HUDEP-2 (cell line): ENCODE data around the gene NAALADL2.
"Not testable (repeated sequence)": the region's sequence is repeated elsewhere in the genome, so short reads cannot be mapped to it uniquely, and the experiment has no call there.

Experiments used
- DNase-seq, 76 experiments: peaks; one replicate each; lab custom pipeline; 2025; ENCODE audit not compliant: unreplicated experiment in 76 of 76; lab: John Stamatoyannopoulos, UW

NAALADL2 gene

DNA sequence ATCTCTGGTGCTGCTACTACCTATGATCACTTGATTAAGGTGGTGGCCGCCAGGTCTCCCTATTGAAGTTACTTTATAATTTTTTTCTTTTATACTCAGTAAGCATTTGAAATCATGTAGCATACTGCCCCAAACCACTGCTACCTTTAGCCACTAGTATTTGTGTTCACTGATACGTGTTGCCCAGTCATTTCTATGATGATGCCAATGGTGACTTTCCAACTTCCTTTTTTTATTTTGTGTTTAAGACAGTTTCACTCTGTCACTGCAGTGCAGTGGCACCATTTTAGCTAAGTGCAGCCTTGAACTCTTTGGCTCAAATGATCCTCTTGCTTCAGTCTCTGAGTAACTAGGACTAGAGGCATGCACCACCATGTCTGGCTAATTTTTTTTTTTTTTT is 598.2 kb downstream of the NAALADL2 start:
- DNase-seq: no peak

DNA sequence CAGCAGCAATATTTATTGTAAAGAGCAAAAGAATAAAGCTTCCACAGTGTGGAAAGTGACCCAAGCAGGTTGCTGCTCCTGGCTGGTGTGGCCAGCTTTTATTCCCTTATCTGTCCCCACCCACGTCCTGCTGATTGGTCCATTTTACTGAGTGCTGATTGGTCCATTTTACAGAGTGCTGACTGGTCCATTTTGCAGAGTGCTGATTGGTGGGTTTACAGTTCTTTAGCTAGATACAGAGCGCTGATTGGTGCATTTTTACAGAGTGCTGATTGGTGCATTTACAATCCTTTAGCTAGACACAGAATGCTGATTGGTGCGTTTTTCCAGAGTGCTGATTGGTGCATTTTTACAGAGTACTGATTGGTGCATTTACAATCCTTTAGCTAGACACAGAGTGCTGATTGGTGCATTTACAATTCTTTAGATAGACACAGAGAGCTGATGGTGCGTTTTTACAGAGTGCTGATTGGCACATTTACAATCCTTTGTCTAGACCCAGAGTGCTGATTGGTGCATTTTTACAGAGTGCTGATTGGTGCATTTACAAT is 601.8 kb downstream of the NAALADL2 start:
- not testable (repeated sequence) for DNase-seq

DNA sequence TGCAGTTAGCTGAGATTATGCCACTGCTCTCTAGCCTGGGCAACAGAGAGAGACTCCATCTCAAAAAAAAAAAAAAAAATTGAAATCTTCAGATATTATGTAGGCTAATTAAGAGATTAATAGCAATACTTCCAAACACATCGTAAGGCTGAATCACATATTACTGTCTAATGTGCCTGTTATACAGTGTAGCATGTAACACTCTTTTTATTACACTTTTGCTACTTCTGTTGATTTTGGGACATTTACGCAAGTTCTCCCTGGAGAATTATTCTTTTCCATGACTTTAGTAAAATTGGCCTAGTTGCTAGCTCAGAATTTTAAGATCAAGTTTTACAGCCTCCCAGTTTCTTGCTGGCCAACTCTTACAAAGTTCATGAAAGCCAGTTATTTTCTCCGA is 605.2 kb downstream of the NAALADL2 start:
- no peak for DNase-seq

DNA sequence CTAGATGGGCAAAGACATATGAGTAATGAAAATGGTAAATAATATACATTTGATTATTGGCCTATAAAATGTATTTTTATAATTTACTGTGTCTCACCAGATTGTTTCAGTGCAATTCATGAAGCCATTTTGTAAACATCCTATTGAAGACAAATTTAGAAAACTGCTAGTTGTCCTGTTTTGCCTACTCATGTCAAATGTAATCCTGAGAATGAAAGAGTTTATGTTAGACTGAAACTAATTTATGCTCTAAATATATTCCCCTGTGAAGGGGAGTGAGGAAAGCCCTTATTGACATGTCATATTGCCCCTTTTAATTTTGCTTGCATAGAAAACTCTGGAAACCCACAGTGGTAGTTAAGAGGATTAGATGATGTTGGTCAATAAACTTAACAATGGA is 610.0 kb downstream of the NAALADL2 start:
- no peak for DNase-seq

DNA sequence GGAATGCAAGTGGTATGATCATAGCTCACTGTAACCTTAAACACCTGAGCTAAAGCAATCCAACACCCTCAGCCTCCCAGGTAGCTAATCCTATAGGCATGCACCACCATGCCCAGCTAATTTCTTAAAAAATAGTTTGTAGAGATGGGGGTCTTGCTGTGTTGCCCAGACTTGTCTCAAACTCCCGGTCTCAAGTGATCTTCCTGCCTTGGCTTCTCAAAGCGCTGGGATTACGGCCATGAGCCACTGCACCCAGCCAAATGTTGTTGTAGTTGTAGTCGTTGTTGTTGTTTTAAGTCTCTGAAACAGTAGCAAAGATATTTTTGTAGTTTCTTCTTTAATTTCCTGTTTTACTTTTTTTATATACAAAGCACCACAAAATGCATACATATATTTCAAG is 616.6 kb downstream of the NAALADL2 start:
- no peak for DNase-seq

DNA sequence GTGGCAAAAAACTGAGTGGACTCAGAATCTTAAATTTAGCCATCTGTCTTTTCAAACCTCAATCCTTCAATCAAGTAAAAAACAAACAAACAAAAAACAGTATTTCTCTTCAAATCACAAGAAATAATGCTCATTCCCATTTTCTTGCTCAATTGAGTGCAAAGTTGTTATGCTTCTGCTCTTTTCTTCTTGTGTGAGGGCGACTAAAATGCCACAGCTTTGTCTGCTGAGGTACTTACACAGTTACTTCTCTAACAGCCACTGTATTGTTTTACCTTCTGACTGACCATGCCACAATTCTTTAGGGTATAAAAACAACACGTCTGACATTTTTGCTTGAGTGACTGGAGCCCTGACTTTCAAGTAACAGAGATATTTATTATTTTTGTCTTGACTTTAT is 617.4 kb downstream of the NAALADL2 start:
- no peak for DNase-seq

DNA sequence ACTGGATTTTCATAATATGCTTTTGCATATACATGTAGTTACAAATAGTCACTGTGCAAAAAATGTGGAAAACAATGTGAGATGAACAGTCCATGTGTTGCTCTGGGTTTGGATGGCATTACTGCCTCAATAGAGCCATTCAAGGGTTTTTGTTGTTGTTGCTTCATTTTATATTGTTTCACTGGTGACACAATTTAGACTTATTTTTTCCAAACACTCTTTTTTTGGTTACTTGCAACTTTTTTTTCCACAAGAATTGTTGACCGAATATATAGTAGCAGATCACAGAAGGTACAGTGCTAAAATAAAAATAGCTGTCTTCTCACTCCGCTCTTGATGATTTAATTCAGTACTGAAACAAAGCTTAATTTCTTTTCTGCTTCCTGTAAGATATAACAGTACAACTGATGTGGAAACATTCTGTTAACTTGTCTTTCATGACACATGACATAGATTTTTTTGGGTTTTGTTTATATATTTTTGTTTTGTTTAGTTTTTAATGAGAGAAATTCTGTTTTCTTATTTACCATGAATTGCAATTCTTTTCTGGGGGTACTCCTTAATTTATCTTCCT is 618.6 kb downstream of the NAALADL2 start:
- no peak for DNase-seq

DNA sequence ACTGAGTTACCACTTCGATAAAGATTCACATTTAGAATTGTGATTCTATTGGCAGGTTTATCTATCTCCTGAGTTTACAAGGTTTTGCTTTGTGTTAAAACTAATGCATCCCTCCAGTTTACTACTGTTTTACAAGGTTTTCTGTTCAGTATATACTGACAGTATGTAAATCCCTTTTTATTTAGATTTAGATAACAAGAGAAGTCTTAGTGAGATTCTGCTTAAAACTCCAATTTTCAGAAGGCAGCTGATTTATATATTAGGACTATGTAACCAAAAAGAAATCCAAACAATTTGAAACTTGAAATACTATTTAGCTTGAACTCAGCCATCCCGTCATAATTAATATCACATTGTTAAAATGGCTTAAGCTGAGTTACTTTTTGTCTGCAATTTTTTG is 619.2 kb downstream of the NAALADL2 start:
- no peak for DNase-seq

DNA sequence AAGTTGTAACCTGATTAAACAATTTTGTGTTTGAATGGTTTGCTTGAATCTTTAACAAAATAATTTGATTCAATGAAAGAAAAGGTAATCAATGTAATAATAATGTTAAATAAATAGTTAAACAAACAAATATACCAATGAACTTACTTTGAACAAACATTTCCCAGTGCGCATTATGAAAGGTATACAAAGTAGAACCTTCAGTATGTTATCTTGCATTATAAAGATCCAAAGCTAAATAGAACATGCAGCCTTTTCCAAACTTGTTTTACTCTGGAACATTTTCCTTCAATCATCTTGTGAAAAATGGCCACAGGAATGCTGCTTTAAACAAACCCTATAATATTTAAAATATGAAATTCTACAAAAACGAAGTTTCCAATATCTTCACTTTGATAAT is 620.0 kb downstream of the NAALADL2 start:
- DNase-seq: no peak

DNA sequence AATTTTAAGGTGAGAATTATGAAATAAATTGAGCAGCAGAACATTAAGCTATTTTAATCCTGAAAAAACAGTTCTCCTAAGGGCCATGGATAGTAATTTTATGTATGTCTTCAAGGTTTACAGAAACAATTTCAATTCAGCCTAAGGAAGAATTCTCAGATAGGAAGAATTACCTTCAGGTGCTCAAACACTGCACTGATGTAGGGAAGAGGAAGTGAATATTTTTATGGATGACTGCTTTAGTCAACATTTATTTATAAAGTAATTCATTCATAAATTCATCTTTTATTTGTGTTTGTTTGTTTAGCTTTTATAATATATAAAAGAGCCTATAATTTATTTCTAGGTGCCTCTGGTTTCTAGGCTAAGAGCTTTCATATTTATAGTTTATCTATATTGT is 620.7 kb downstream of the NAALADL2 start:
- no peak for DNase-seq

DNA sequence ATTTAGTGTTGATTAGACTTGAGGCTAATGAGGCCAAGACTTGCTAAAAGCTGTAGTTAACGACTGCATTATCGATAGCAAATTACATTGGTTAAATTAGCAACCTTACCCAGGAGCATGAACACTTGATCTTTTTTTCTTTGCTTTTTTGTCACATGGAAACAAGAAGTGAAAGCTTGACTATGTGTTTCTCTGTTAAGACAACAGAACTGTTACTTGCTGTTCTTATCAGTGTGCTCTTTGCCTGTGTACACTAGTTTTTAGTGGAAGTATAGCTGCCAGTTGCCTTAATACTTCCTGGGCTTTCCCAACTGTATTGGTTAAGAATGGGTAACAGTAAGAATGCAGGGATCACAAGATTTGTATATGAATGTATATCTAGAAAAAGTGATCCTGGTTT is 625.5 kb downstream of the NAALADL2 start:
- DNase-seq: no peak

DNA sequence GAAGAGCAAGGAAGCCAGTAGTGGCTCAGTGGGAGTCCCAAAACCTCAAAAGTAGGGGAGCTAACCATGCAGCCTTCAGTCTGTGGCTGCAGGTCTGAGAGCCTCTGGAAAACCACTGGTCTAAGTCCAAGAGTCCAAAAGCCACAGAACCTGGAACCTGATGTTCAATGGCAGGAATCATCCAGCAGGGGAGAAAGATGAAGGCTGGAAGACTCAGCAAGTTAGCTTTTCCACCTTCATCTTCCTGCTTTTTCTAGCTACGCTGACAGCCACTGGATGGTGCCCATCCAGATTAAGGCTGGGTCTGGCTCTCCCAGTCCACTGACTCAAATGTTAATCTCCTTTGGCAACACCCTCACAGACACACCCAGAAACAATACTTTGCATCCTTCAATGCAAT is 626.3 kb downstream of the NAALADL2 start:
- no peak for DNase-seq

DNA sequence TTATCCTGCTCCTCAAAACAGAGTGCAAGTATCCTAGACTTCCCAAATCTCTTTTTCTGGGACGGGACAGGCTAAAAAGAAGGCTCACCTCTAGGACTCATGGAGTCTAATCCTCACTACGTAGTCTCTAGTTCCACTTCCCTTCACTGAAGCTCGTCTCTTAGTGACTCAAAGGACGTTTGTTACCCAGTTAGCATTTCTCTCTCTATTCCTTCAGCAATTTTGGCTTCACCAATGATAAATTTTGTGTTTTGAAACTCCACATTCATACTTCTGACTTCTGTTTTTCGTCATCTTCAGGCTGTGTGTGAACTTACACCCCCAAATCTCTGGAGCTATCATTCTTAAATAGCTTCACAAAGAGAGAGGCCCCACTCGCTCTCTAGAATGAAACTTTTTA is 627.1 kb downstream of the NAALADL2 start:
- DNase-seq: no peak

DNA sequence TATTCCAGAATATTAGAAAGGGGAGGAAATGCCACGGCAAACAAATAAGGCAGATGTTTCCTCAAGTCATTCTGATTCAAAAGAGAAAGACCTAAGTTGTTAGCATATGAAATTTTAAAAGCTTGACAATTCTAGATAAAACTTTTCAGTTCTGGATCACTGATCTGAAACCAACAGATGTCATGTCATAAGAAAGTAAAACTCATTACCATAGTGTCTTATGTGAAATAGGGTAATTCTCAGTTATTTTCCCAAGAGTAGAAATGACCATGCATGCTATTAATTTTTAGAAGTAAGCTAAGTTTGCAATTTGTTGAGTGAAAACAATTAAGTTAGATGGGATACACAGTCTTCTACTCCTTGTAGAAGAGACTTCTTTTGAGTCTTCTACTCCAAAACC is 630.3 kb downstream of the NAALADL2 start:
- DNase-seq: no peak

DNA sequence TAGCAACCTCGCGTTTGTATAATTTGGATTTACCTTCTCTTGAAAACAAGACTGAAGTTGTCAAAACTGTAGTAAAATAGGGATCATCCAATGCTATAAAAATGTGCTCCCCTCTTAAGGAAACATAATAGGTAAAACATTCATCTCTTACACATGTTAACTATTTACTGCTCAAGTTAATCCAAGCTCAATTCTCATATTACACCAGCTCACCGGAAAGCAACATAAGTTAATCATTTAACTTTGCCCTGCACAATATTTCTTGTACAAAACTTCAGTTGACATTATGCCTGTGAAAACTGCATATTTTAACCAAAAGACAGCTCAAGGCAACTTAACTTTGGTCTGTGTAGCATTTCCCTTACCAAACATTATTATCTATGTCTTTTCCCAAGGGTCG is 634.2 kb downstream of the NAALADL2 start:
- no peak for DNase-seq

DNA sequence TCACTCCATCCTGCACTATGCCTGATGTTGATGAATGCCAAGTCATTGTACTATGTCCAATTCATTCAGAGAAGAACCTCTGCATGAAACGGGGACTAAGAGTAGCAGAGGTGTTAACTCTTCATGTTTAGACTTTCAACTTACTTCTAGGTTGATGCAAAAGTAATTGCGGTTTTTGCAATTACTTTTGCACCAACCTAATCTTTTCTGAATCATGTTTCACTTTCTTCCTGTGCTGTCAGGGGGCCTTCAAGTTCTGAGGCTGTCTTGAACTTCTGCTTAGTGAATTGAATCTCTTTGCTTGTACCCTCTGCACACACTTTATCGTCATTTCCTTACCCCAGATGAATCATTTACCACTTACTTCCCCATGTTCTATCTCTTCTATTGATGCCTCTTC is 636.2 kb downstream of the NAALADL2 start:
- no peak for DNase-seq

DNA sequence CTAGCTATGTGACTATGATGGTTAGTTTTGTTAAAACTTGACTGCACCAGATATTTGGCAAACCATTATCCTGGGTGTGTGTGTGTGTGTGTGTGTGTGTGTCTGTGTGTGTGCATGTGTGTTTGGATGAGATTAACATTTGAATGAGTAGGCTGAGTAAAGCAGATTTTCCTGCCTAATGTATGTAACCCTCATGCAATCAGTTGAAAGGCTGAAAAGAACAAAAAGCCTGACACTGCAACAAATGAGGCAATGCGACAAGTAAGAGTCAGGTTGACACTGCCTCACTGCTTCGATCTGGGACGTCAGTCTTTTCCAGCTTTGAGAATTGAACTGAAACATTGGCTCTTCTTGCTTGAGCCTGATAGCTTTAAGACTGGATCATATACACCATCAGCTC is 643.0 kb downstream of the NAALADL2 start:
- DNase-seq: no peak

DNA sequence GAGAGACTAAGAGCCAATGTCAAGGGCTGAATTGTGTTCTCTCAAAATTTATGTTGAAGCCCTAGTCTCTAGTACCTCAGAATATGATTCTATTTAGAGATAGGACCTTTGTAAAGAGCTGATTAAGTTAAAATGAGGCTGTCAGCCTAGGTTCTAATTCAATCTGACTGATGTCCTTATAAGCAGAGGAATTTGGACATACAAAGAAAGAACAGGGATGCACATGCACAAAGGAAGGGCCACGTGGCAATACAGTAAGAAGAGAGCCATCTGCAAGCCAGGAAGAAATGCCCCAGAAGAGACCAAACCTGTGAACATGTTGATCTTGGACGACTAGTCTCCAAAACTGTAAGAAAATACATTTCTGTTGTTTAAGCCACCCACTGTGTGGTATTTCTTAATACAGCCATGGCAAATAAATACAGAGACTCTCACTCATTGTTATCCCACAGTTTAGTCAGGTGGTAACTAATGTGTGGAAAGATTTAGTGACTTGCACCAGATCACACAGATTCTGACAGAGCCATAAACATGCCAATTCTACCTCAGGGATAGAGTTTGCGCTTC is 652.2 kb downstream of the NAALADL2 start:
- DNase-seq: no peak

DNA sequence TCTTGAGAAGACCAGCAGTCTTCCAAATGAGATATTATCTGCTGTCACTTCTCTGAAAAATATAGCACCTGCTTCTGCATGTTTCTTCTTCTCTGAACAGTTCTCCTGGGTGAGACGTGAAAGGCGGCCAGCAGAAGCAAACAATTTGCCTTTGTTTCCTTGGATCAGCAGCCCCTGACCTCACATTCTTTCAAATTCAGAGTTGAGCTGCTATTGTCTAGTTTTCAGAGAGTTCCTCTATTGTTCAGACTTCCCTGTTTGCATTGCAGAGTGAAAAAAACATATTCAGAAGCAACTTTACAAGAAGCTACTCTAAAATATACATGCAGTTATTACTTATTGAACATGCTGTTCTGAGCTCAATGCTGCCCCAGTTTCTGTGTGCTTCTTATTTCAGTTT is 653.6 kb downstream of the NAALADL2 start:
- DNase-seq: no peak

DNA sequence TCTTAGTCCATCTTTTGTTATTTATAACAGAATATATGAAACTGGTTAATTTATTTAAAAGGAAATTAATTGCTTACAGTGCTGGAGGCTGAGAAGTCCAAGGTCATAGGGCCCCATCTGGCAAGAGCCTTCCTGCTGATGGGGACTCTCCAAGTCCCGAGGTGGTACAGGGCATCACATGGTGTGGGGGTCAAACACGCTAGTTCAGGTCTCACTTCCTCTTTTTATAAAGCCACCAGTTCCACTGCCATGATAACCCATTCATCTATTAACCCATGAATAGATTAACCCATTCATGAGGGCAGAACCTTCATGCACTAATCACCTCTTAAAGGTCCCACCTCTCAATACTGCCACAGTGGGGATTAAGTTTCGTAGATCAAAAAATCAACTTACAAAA is 659.3 kb downstream of the NAALADL2 start:
- DNase-seq: no peak

DNA sequence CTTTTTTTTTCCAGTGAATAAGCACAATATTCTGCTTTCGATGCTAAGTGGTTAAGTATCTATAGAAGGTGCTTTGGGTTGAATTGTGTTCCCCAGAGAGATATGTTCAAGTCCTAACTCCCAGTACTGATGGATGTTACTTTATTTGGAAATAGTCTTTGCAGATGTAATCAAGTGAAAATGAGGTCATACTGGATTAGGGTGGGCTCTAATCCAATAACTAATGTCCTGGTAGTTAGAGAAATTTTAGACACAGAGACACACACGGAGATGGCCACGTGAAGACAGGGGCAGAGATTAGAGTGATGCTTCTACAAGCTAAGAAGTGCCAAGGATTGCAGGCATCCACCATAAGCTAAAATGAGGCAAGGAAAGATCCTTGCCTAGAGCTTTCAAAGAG is 662.3 kb downstream of the NAALADL2 start:
- DNase-seq: no peak

DNA sequence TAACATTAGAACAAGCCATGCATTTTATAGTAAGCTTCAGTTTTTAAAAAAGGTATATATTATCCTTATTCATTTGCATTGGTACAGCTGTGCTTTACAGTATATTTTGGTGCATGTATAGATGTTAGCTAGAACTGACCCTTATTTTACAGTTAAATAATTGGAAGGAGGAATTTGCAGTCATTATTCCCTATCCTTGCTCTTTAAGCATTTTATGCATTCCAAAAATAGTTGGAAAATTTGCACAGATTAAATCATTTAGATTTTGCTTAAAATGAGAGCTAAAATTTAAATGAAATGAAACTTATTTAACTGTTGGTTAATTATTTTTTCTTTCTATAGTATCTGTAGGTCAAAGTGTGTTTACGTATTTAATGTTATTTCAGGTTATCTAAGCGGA is 667.1 kb downstream of the NAALADL2 start:
- DNase-seq: no peak
